WI38 (cell line): ENCODE measurements around the gene CDIP1.

ENCODE experiments used
- H3K4me3 ChIP-seq: 2 replicates; pipeline ENCODE4 v1.5.1; 2011; ENCODE audit warnings: low read depth, mild to moderate bottlenecking, control low read depth, low read length
- CTCF ChIP-seq: IDR thresholded peaks from 2 replicates; pipeline ENCODE4 v1.5.1; 2012; ENCODE audit warnings: low read depth, mild to moderate bottlenecking, control low read depth, low read length

Gene CDIP1

GRCh38 chr16:4499196-4499555 is 39.4 kb downstream of the CDIP1 start:
- TF ChIP-seq CTCF, result no peak
- H3K4me3 ChIP-seq, result no peak overlapping the region

- no peak for TF ChIP-seq CTCF
Measured at GRCh38 chr16:4498546-4499195, 39.9 kb downstream of the CDIP1 start.

GRCh38 chr16:4496305-4496704 is 42.3 kb downstream of the CDIP1 start:
- no peak overlapping the region for H3K4me3 ChIP-seq
- TF ChIP-seq CTCF, result no peak

More at GRCh38 chr16:4498546-4499195, 39.9 kb downstream of the CDIP1 start:
- H3K4me3 ChIP-seq, result no peak overlapping the region

- TF ChIP-seq CTCF, result no peak
- no peak overlapping the region for H3K4me3 ChIP-seq
Measured at GRCh38 chr16:4495766-4496165, 42.8 kb downstream of the CDIP1 start.

GRCh38 chr16:4494746-4495490 is 43.7 kb downstream of the CDIP1 start:
- no peak for TF ChIP-seq CTCF

GRCh38 chr16:4491898-4492297 is 46.7 kb downstream of the CDIP1 start:
- no peak overlapping the region for H3K4me3 ChIP-seq
- no peak for TF ChIP-seq CTCF

More at GRCh38 chr16:4494746-4495490, 43.7 kb downstream of the CDIP1 start:
- H3K4me3 ChIP-seq, result no peak overlapping the region

- no peak for TF ChIP-seq CTCF
- no peak overlapping the region for H3K4me3 ChIP-seq
Measured at GRCh38 chr16:4489030-4489429, 49.5 kb downstream of the CDIP1 start.
